CD4-positive, alpha-beta memory T cell (primary cell): Measurements from ENCODE around the gene PMPCA. TPM values are rescaled to one million over a fixed set of nuclear protein-coding genes. Genes with fewer than 3 reads are reported as not detected.

Experiments
- CTCF ChIA-PET: fragments of 350-600 bp; sonication (Branson Sonifier 250); formaldehyde crosslinking; loops from one replicate; lab custom pipeline; 2021; ENCODE audit warnings: inconsistent platforms; ENCODE audit not compliant: partially characterized antibody; lab: Charles Lee
- POLR2A ChIA-PET: fragments of 350-600 bp; sonication (Branson Sonifier 250); formaldehyde crosslinking; loops from one replicate; lab custom pipeline; 2021; ENCODE audit not compliant: partially characterized antibody; lab: Charles Lee
- DNase-seq, 5 donors: peaks; one replicate each; pipeline versions ENCODE4 v3.0.0 to v3.0.0-alpha.2; 2020 to 2022; ENCODE audit warnings: mixed read lengths in 1 of 5
- H3K27ac ChIP-seq: one replicate; pipeline ENCODE4 v1.7.0; 2013; ENCODE audit warnings: low read depth, low read length
- H3K27me3 ChIP-seq: 2 replicates; pipeline ENCODE4 v1.7.0; 2013; ENCODE audit warnings: mild to moderate bottlenecking, low read length, moderate library complexity; ENCODE audit not compliant: insufficient read depth
- H3K36me3 ChIP-seq: 2 replicates; pipeline ENCODE4 v1.7.0; 2013; ENCODE audit warnings: mild to moderate bottlenecking, low read length, moderate library complexity; ENCODE audit not compliant: insufficient read depth
- H3K4me1 ChIP-seq: 2 replicates; pipeline ENCODE4 v1.7.0; 2013; ENCODE audit warnings: mild to moderate bottlenecking, low read length, moderate library complexity; ENCODE audit not compliant: insufficient read depth
- H3K4me3 ChIP-seq, 2 donors: one replicate each; pipeline ENCODE4 v1.7.0; 2013; ENCODE audit warnings: low read length in 2 of 2, mild to moderate bottlenecking in 1 of 2
- H3K9me3 ChIP-seq, 2 donors: one replicate each; pipeline ENCODE4 v1.7.0; 2013; ENCODE audit warnings: low read length in 2 of 2, control low read depth in 1 of 2; ENCODE audit not compliant: control insufficient read depth in 1 of 2
- H3K27ac Mint-ChIP-seq, 7 donors: one replicate each; pipeline ENCODE4 v1.8.0; 2020 to 2021; ENCODE audit warnings: mixed read lengths in 7 of 7, mild to moderate bottlenecking in 6 of 7, inconsistent platforms in 3 of 7, moderate library complexity in 3 of 7
- H3K27me3 Mint-ChIP-seq, 2 donors: one replicate each; pipeline ENCODE4 v1.8.0; 2020 to 2021; ENCODE audit warnings: mixed read lengths in 2 of 2
- H3K36me3 Mint-ChIP-seq, 2 donors: one replicate each; pipeline ENCODE4 v1.8.0; 2020 to 2021; ENCODE audit warnings: mixed read lengths in 2 of 2, inconsistent platforms in 1 of 2, mild to moderate bottlenecking in 1 of 2
- H3K4me1 Mint-ChIP-seq, 4 donors: one replicate each; pipeline ENCODE4 v1.8.0; 2020 to 2021; ENCODE audit warnings: mixed read lengths in 4 of 4, mild to moderate bottlenecking in 1 of 4
- H3K4me3 Mint-ChIP-seq, 8 donors: one replicate each; pipeline ENCODE4 v1.8.0; 2020 to 2021; ENCODE audit warnings: mixed read lengths in 8 of 8, mild to moderate bottlenecking in 7 of 8, moderate library complexity in 6 of 8, inconsistent platforms in 3 of 8
- H3K9me3 Mint-ChIP-seq, 8 donors: one replicate each; pipeline ENCODE4 v1.8.0; 2020 to 2021; ENCODE audit warnings: mixed read lengths in 8 of 8, mild to moderate bottlenecking in 5 of 8, inconsistent platforms in 3 of 8, moderate library complexity in 1 of 8
- intact Hi-C: fragments of 100-400 bp; cut with micrococcal nuclease; formaldehyde crosslinking; loops from one replicate; pipeline ENCODE4 v1.15.1; 2023
- polyA plus RNA-seq, 2 donors: library from polyadenylated mRNA; unstranded; fragments of 300-500 nt; fragmentation: Illumina TruSeq; gene quantifications; one replicate each; pipeline ENCODE4 v1.2.3, GENCODE V29; 2021
- total RNA-seq, 2 experiments: library from RNA; stranded (reverse); gene quantifications; one replicate each; pipeline ENCODE4 v1.2.3, GENCODE V29; 2021

Gene PMPCA
- total and polyA plus RNA-seq, 4 experiments from 2014 or later, result 44.2 to 73.3 (median 58.5) TPM

DNA sequence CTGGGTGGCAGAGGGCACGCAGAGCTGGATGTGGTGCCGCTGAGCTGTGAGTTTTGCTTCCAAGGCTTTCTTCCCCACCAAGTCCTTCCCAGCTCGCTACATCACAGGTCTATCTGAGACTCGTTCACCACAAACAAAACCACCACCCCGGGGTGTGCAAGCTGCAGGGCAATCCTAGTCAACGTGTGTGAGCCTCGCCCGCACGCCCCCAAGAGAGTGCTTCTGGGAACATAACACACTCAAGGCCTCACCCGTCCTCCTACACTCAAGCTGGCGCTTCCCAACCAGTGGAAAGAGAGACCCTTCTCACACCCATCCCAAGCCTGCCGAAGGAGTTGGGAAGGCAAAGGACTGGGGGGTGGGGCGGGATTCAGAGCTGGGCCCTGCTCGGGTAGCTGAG lies 21.1 kb upstream of the PMPCA start:
- H3K4me1 Mint-ChIP-seq, result peaks cover 0 to 21% (median 15%) of the 10 kb centered on the region in 4 donors
- H3K4me3 Mint-ChIP-seq, result no peak overlapping the region
- Histone ChIP-seq H3K4me3 (no peak overlapping the region), H3K27ac (no peak overlapping the region), H3K9me3 (no peaks in the 10 kb centered on the region), H3K4me1 (peaks cover 18% of the 10 kb centered on the region), H3K36me3 (peaks cover 21% of the 10 kb centered on the region), H3K27me3 (no peaks in the 10 kb centered on the region)
- no peaks in the 10 kb centered on the region for H3K27me3 Mint-ChIP-seq
- intact Hi-C loops, result no loop called here
- H3K9me3 Mint-ChIP-seq, result no peaks in the 10 kb centered on the region
- ChIA-PET POLR2A (interaction anchor here (1.0 kb wide), 1 partner anchor 10 kb away, joined by 3 read pairs; no protein-coding TSS in a partner anchor), CTCF (interaction anchor here (1.2 kb wide), 1 partner anchor 13 kb away, joined by 3 read pairs; no protein-coding TSS in a partner anchor)
- peak in 1 of 5 donors; percentile 15 for DNase-seq
- peaks cover 44 to 56% of the 10 kb centered on the region in 2 donors for H3K36me3 Mint-ChIP-seq
- H3K27ac Mint-ChIP-seq, result no peak overlapping the region

DNA sequence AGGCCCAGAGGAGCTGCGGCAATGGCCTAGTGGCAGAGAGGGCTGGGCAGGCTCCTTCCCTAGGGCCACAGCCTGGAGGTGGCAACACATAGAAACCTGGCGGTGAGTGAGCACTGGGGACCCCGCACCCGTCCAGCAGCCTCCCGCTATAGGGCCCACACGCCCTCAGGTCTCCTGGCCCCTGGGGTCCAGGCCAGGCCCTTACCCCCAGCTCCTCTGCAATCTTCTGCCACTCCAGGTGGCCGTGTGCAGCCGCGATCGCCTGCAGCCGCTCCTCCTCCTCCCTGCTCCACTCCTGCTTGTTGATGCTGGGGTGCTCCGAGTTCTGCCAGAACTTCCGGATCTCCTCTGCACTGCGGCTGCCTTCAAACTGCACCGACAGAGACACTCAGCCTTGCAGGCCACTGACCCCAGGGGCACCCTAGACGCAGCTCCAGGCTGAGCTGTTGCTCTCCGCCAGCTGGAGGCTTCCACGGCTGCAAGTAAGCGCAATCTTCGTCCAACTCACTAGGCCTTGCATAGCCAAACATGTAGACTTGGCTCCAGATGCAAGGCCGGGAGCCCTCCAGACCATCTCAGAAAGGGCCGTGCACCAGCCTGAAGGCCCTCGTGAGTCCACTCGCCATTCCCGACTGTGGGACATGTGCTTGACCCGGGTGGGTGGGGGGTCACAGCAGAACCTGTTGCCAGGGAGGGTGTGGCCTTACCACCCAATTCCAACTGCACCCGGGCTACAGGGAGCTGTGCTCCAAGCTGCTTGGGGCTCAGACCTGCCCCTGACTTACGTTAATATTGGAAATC lies 18.5 kb upstream of the PMPCA start:
- peaks cover 43 to 44% of the 10 kb centered on the region in 2 donors for H3K36me3 Mint-ChIP-seq

DNA sequence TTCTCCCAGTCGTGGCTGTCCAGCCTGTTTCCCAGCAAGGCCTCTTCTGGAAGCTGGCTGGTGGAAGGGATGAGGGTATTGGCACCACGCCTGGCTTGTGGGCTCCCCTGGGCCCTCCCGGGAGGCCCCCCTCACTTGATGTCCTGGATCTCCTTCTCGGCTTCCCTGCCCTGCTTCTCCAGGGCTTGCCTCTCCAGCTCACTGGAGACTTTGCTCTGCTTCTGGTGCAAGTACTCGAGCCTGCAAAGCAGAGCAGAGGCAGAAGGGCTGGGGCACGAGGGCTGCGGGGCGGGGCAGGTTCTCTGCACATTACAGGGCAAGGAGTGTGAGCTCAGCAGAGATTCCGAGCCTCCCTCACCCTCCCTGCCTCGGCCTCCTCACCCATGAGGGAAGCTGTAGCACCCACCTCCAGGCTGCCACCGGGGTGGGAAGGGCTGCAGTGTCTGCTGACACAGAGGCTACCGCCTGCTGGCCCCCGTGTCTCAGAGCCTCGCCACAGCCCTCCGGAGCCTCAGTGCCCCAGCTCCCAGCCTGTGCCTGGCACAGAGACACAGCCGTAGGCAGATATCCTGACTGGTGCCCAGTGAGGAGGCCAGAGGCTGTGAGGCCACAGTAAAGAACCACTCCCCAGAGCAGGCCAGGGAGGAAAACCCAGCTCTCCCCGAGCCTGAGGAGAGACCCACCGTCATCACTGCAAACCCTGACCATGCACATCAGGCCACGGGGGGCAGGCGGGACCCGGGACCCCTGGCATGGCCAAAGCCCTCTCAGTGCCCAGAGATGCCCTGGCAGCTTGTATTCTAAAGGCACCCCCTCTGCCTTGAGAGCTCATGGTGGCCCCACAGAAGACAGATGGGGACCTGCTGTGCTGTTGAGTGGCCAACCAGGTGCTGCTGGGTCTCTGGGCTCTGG lies 17.7 kb upstream of the PMPCA start:
- Mint-ChIP-seq H3K4me1 (peaks cover 0 to 6% (median 0%) of the 10 kb centered on the region in 4 donors), H3K9me3 (no peaks in the 10 kb centered on the region), H3K27ac (no peak overlapping the region), H3K36me3 (peaks cover 39% of the 10 kb centered on the region in 2 donors), H3K4me3 (no peak overlapping the region), H3K27me3 (no peaks in the 10 kb centered on the region)
- H3K4me1 ChIP-seq, result no peaks in the 10 kb centered on the region
- H3K4me3 ChIP-seq, result no peak overlapping the region
- ChIA-PET CTCF (interaction anchor here (0.9 kb wide), 1 partner anchor 30 kb away, joined by 3 read pairs; no protein-coding TSS in a partner anchor), POLR2A (interaction anchor here (1.4 kb wide), 1 partner anchor 11 kb away, joined by 3 read pairs; no protein-coding TSS in a partner anchor)
- H3K27ac ChIP-seq, result no peak overlapping the region
- no peaks in the 10 kb centered on the region for H3K9me3 ChIP-seq
- intact Hi-C loops, result no loop called here
- H3K27me3 ChIP-seq, result no peaks in the 10 kb centered on the region
- peak in 1 of 5 donors; percentile 28 for DNase-seq
- peaks cover 50% of the 10 kb centered on the region for H3K36me3 ChIP-seq

More for the DNA sequence above, 18.5 kb upstream of the PMPCA start:
- Histone ChIP-seq H3K27me3 (no peaks in the 10 kb centered on the region), H3K27ac (no peak overlapping the region), H3K36me3 (peaks cover 46% of the 10 kb centered on the region), H3K4me3 (no peak overlapping the region), H3K4me1 (no peaks in the 10 kb centered on the region), H3K9me3 (no peaks in the 10 kb centered on the region)
- H3K4me1 Mint-ChIP-seq, result peaks cover 0 to 6% (median 0%) of the 10 kb centered on the region in 4 donors
- CTCF ChIA-PET, result no interaction called here
- no peaks in the 10 kb centered on the region for H3K27me3 Mint-ChIP-seq
- DNase-seq, result peak in 1 of 5 donors; percentile 34
- intact Hi-C loops, result no loop called here
- H3K27ac Mint-ChIP-seq, result no peak overlapping the region
- POLR2A ChIA-PET, result no interaction called here
- H3K9me3 Mint-ChIP-seq, result no peaks in the 10 kb centered on the region
- peak overlapping the region in 1 of 8 donors; percentile 41 for H3K4me3 Mint-ChIP-seq

DNA sequence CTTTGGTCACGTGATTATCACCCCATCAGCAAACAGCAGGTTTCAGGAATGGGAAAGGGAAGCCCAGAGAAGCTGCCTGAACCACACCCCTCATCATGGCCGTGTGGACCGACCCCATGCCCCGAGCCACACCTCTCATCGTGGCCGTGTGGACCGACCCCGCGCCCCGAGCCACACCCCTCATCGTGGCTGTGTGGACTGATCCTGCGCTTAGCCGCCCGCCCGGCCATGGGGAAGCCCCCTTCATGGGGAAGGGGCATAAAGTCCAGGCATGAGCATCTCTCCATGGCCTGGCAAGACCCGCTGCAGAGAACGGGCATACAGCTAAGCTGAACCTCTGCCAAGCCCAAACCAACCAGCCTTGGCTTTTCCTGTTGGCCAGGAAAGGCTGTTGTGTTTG lies 16.9 kb upstream of the PMPCA start:
- intact Hi-C loops, result no loop called here
- CTCF ChIA-PET, result interaction anchor here (0.9 kb wide), 1 partner anchor 31 kb away, joined by 3 read pairs; no protein-coding TSS in a partner anchor
- H3K4me1 ChIP-seq, result peaks cover 5% of the 10 kb centered on the region
- H3K27ac ChIP-seq, result no peak overlapping the region
- H3K9me3 ChIP-seq, result no peaks in the 10 kb centered on the region
- no peaks in the 10 kb centered on the region for H3K9me3 Mint-ChIP-seq
- POLR2A ChIA-PET, result interaction anchor here (1.4 kb wide), 1 partner anchor 10 kb away, joined by 3 read pairs; no protein-coding TSS in a partner anchor
- H3K27ac Mint-ChIP-seq, result no peak overlapping the region
- peaks cover 35 to 40% of the 10 kb centered on the region in 2 donors for H3K36me3 Mint-ChIP-seq
- no peak overlapping the region for H3K4me3 Mint-ChIP-seq
- H3K36me3 ChIP-seq, result peaks cover 45% of the 10 kb centered on the region
- peaks cover 0 to 6% (median 4%) of the 10 kb centered on the region in 4 donors for H3K4me1 Mint-ChIP-seq
- no peak for DNase-seq
- H3K27me3 ChIP-seq, result no peaks in the 10 kb centered on the region
- H3K27me3 Mint-ChIP-seq, result no peaks in the 10 kb centered on the region
- H3K4me3 ChIP-seq, result no peak overlapping the region

DNA sequence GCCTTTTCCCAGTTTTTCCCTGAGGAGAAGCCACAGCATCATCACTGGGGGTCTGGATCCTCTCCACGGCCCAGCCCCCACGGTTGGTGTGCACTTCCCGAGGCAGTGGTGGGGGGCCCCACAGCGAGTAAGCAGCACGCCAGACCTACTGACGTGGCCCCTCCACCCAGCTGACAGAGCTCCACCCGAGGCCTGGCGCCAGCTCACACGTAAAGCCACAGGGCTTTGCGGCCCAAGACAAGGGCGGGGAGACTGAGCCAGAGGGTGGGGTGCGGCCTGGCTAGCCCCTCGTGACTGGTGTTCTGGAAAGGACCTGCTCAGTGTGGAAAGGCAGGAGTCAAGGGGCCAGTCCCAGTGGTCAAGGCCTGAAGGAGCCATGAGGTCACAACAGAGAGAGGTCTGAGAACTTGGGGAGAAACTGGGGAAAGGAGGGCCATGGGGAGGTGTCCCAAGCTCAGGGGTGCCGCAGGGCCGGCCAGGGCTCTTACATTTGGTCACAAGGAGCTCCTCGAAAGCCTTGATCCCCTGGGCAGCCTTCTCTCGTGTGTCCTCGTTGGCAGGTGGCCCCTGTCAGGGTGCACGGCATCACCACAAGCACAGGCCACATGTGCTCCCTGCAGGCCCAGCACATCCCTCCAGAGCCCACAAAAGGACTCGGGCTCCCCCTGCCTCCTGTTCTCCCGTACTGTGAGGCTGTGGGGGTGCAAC lies 16.0 kb upstream of the PMPCA start:
- Histone ChIP-seq H3K27ac (no peak overlapping the region), H3K4me3 (no peak overlapping the region), H3K36me3 (peaks cover 40% of the 10 kb centered on the region), H3K4me1 (peaks cover 14% of the 10 kb centered on the region), H3K27me3 (no peaks in the 10 kb centered on the region), H3K9me3 (no peaks in the 10 kb centered on the region)
- Mint-ChIP-seq H3K36me3 (peaks cover 27 to 38% of the 10 kb centered on the region in 2 donors), H3K4me1 (peaks cover 7 to 14% (median 12%) of the 10 kb centered on the region in 4 donors), H3K27me3 (no peaks in the 10 kb centered on the region), H3K9me3 (no peaks in the 10 kb centered on the region), H3K27ac (no peak overlapping the region), H3K4me3 (no peak overlapping the region)
- intact Hi-C loops, result no loop called here
- ChIA-PET POLR2A (no interaction called here), CTCF (no interaction called here)
- peak in 1 of 5 donors; percentile 21 for DNase-seq

DNA sequence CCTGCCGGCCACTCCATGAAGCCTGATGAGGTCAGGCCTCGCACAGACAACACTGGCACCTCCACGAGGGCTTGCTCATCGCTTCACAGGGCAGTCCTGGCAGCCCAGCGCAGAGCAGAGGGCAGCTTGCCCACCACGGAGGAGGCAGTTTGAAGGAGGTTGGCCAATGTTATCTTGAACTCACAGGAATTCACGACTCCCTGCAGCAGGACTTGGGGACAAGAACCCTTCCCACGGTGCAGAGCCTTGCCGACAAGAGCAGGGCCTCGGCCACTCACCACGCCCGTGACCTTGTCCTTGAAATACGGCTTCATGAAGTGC lies 15.5 kb upstream of the PMPCA start:
- H3K27me3 Mint-ChIP-seq, result no peaks in the 10 kb centered on the region
- Histone ChIP-seq H3K27ac (no peak overlapping the region), H3K4me1 (peaks cover 15% of the 10 kb centered on the region), H3K36me3 (peaks cover 40% of the 10 kb centered on the region), H3K27me3 (no peaks in the 10 kb centered on the region), H3K9me3 (no peaks in the 10 kb centered on the region), H3K4me3 (no peak overlapping the region)
- ChIA-PET CTCF (no interaction called here), POLR2A (no interaction called here)
- intact Hi-C loops, result no loop called here
- H3K9me3 Mint-ChIP-seq, result no peaks in the 10 kb centered on the region
- DNase-seq, result no peak
- H3K36me3 Mint-ChIP-seq, result peaks cover 24 to 35% of the 10 kb centered on the region in 2 donors
- H3K4me3 Mint-ChIP-seq, result no peak overlapping the region
- peaks cover 7 to 14% (median 12%) of the 10 kb centered on the region in 4 donors for H3K4me1 Mint-ChIP-seq
- no peak overlapping the region for H3K27ac Mint-ChIP-seq
